ENCODE measurements around the gene TNIK. TPM values are rescaled to one million over a fixed set of nuclear protein-coding genes. Genes with fewer than 3 reads are reported as not detected.

TNIK gene
- total RNA-seq, 4 donors from 2014 or later, result 1.5 to 20.3 (median 7.7) TPM

DNA sequence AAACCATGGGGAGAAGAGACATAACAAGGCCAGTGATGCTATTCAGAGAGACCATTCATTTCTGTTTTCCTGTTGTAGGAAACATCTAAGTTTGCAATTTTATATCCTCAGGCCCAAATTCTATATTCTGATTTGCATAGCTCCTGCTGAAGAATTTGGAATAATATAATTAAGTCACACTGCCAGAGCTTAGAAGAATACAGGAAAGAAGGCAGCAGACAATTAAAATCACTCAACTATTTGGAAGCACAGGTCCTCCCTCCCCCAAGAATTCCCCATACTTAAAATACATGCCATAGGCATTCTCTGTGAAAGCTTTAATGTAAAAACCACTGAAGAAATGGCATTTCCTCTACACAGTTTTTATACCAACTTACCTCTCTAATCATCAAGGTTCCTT is 366.7 kb downstream of the TNIK start:
- Histone ChIP-seq H3K4me1 (peaks cover 0 to 4% of the 10 kb centered on the region in 2 donors), H3K36me3 (no peaks in the 10 kb centered on the region), H3K27me3 (no peaks in the 10 kb centered on the region), H3K4me3 (no peak overlapping the region), H3K27ac (no peak overlapping the region), H3K9me3 (no peaks in the 10 kb centered on the region)
- TF ChIP-seq, protein P1, sequence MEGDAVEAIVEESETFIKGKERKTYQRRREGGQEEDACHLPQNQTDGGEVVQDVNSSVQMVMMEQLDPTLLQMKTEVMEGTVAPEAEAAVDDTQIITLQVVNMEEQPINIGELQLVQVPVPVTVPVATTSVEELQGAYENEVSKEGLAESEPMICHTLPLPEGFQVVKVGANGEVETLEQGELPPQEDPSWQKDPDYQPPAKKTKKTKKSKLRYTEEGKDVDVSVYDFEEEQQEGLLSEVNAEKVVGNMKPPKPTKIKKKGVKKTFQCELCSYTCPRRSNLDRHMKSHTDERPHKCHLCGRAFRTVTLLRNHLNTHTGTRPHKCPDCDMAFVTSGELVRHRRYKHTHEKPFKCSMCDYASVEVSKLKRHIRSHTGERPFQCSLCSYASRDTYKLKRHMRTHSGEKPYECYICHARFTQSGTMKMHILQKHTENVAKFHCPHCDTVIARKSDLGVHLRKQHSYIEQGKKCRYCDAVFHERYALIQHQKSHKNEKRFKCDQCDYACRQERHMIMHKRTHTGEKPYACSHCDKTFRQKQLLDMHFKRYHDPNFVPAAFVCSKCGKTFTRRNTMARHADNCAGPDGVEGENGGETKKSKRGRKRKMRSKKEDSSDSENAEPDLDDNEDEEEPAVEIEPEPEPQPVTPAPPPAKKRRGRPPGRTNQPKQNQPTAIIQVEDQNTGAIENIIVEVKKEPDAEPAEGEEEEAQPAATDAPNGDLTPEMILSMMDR (IDR thresholded peaks at IDR 0.05), result no peak
- TF ChIP-seq POLR2A (IDR thresholded peaks at IDR 0.05), result no peak
- intact Hi-C loops (cut with DNase I; ENCODE audit: low total_unique reads), result no loop called here
- DNase-seq, result no peak

DNA sequence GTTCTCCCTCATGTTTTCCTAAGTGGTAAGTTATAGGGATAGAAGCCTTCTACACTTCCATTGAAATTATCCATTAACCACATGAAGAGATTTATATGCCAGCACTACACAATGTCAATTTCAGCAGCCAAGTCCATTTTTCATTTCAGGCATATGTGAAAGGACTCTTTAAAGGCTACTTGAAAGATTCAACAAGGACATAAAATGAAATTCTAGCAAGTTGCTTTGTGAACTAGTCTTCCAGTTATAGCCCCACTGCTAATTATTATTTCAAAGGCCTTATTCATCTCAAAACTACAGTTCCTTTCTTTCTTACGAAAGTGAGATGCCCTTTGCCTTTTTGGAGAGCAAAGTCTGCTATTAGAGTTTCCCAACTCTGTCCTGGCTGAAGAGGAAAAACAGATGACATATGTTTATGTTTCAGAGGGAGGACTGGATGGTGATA is 367.7 kb downstream of the TNIK start:
- no peak overlapping the region for H3K4me3 ChIP-seq
- H3K9me3 ChIP-seq, result no peaks in the 10 kb centered on the region
- H3K27ac ChIP-seq, result no peak overlapping the region
- TF ChIP-seq POLR2A (IDR thresholded peaks at IDR 0.05), result no peak
- TF ChIP-seq, protein P1 (IDR thresholded peaks at IDR 0.05), result no peak
- intact Hi-C loops (cut with DNase I; ENCODE audit: low total_unique reads), result no loop called here
- H3K4me1 ChIP-seq, result peaks cover 0 to 4% of the 10 kb centered on the region in 2 donors
- DNase-seq, result no peak
- no peaks in the 10 kb centered on the region for H3K27me3 ChIP-seq
- no peaks in the 10 kb centered on the region for H3K36me3 ChIP-seq

- no peaks in the 10 kb centered on the region for H3K9me3 ChIP-seq
- H3K4me3 ChIP-seq, result no peak overlapping the region
- no peak for DNase-seq
- intact Hi-C loops (cut with DNase I; ENCODE audit: low total_unique reads), result no loop called here
- no peak overlapping the region for H3K27ac ChIP-seq
- H3K27me3 ChIP-seq, result no peaks in the 10 kb centered on the region
- no peak for TF ChIP-seq POLR2A (IDR thresholded peaks at IDR 0.05)
- TF ChIP-seq, protein P1 (IDR thresholded peaks at IDR 0.05), result no peak
- no peaks in the 10 kb centered on the region for H3K36me3 ChIP-seq
- H3K4me1 ChIP-seq, result peaks cover 0 to 4% of the 10 kb centered on the region in 2 donors
Observed at GRCh38 chr3:171090321-171090720, 369.9 kb downstream of the TNIK start.

GRCh38 chr3:171088964-171089754 is 371.0 kb downstream of the TNIK start:
- TF ChIP-seq, protein P1 (IDR thresholded peaks at IDR 0.05), result no peak
- no peak for TF ChIP-seq POLR2A (IDR thresholded peaks at IDR 0.05)
- Histone ChIP-seq H3K27ac (no peak overlapping the region), H3K9me3 (no peaks in the 10 kb centered on the region), H3K27me3 (no peaks in the 10 kb centered on the region), H3K36me3 (no peaks in the 10 kb centered on the region), H3K4me1 (peaks cover 0 to 4% of the 10 kb centered on the region in 2 donors), H3K4me3 (no peak overlapping the region)
- intact Hi-C loops (cut with DNase I; ENCODE audit: low total_unique reads), result no loop called here
- no peak for DNase-seq

GRCh38 chr3:171088496-171088895 is 371.7 kb downstream of the TNIK start:
- TF ChIP-seq POLR2A (IDR thresholded peaks at IDR 0.05), result no peak
- TF ChIP-seq, protein P1 (IDR thresholded peaks at IDR 0.05), result no peak

More at GRCh38 chr3:171088496-171088895, 371.7 kb downstream of the TNIK start:
- no peak overlapping the region for H3K27ac ChIP-seq
- H3K9me3 ChIP-seq, result no peaks in the 10 kb centered on the region
- DNase-seq, result no peak
- H3K27me3 ChIP-seq, result no peaks in the 10 kb centered on the region
- H3K4me3 ChIP-seq, result no peak overlapping the region
- intact Hi-C loops (cut with DNase I; ENCODE audit: low total_unique reads), result no loop called here
- peaks cover 0 to 4% of the 10 kb centered on the region in 2 donors for H3K4me1 ChIP-seq
- no peaks in the 10 kb centered on the region for H3K36me3 ChIP-seq

Measured in uterus (tissue), 4 donors.